Measurements from ENCODE around the gene ATM.

DNA sequence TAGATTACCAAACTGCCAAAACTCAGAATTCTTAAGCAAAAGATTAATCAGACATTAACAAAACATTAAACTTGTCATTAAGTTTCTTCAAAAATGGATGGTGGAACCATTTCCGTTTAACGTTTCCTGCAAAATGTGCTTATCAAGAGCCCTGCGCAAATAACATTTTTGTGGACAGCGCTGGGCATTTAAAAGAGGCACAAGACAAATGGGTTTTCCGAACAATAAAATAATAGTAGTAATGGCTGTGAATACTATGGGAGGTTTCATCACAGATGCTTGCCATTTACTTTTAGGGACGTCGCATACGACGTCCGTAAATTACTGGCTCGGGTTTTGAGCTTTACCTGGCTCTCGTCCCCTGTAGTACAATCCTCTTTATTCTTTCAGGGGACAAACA, 1.5 kb upstream of the ATM start:
- TF ChIP-seq, protein P1, sequence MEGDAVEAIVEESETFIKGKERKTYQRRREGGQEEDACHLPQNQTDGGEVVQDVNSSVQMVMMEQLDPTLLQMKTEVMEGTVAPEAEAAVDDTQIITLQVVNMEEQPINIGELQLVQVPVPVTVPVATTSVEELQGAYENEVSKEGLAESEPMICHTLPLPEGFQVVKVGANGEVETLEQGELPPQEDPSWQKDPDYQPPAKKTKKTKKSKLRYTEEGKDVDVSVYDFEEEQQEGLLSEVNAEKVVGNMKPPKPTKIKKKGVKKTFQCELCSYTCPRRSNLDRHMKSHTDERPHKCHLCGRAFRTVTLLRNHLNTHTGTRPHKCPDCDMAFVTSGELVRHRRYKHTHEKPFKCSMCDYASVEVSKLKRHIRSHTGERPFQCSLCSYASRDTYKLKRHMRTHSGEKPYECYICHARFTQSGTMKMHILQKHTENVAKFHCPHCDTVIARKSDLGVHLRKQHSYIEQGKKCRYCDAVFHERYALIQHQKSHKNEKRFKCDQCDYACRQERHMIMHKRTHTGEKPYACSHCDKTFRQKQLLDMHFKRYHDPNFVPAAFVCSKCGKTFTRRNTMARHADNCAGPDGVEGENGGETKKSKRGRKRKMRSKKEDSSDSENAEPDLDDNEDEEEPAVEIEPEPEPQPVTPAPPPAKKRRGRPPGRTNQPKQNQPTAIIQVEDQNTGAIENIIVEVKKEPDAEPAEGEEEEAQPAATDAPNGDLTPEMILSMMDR (IDR thresholded peaks at IDR 0.05): no peak
- TF ChIP-seq POLR2AphosphoS5 (IDR thresholded peaks at IDR 0.05) (no peak), EP300 (IDR thresholded peaks at IDR 0.05) (no peak)
